Measurements from ENCODE around the gene CHID1. TPM values are rescaled to one million over a fixed set of nuclear protein-coding genes. Genes with fewer than 3 reads are reported as not detected.

Gene CHID1
- polyA plus RNA-seq, 1 experiment, result 95.5 TPM

DNA sequence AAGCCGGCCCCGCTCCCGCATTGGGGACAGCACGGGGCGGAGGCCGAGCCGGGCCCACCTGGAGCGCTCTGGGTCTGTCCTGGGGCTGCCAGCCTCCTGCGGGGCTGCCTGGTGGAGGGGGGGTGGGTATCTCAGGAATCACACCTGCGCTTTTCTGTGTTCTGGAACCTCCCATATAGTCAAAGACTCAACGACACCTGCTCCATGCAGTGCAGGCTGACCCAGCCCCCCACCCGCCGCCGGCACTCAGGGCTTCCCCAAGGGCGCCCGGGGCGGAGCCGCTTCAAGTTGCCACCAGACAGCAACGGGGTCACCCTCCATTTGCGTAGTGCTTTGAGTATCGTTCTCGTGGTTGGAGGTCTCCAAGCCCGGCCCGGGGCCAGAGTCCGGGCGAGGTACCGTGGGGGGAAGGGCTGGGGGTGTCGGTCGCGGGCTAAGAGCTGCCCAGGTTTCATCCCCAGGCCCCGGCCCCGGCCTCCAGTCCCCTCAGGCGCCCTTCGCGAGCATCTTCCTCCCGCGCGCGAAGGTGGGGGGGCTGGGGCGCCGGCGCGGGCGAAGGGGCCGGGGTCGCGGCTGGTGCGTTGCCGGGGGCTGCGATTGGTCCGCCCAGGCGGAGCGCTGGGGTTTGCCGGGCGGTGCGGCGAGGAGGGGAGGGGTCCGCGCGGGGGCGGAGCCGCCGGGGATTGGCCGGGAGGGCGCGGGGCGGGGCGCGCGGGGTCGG, 61.3 kb downstream of the CHID1 start:
- no peak for DNase-seq (ENCODE audit: low read depth, low spot score)
- ChIA-PET POLR2A (interaction anchor here (1.9 kb wide), 1 partner anchor 10 kb away, joined by 6 read pairs; no protein-coding TSS in a partner anchor), CTCF (interaction anchor here (1.4 kb wide), 1 partner anchor 11 kb away, joined by 4 read pairs; no protein-coding TSS in a partner anchor)
- H3K9me3 ChIP-seq (ENCODE audit: control insufficient read depth, insufficient read depth, low read length), result no peaks in the 10 kb centered on the region; the same call in 1 of the 2 replicates
- H3K27me3 ChIP-seq (ENCODE audit: control insufficient read depth, insufficient read depth, low read length), result no peaks in the 10 kb centered on the region
- H3K4me3 ChIP-seq (ENCODE audit: low read depth, low read length), result peak overlapping the region; percentile 54
- H3K27ac ChIP-seq (ENCODE audit: low read depth, low read length), result no peak overlapping the region
- TF ChIP-seq, protein P1, sequence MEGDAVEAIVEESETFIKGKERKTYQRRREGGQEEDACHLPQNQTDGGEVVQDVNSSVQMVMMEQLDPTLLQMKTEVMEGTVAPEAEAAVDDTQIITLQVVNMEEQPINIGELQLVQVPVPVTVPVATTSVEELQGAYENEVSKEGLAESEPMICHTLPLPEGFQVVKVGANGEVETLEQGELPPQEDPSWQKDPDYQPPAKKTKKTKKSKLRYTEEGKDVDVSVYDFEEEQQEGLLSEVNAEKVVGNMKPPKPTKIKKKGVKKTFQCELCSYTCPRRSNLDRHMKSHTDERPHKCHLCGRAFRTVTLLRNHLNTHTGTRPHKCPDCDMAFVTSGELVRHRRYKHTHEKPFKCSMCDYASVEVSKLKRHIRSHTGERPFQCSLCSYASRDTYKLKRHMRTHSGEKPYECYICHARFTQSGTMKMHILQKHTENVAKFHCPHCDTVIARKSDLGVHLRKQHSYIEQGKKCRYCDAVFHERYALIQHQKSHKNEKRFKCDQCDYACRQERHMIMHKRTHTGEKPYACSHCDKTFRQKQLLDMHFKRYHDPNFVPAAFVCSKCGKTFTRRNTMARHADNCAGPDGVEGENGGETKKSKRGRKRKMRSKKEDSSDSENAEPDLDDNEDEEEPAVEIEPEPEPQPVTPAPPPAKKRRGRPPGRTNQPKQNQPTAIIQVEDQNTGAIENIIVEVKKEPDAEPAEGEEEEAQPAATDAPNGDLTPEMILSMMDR (IDR thresholded peaks at IDR 0.05; ENCODE audit: low read depth, low read length), result no peak

DNA sequence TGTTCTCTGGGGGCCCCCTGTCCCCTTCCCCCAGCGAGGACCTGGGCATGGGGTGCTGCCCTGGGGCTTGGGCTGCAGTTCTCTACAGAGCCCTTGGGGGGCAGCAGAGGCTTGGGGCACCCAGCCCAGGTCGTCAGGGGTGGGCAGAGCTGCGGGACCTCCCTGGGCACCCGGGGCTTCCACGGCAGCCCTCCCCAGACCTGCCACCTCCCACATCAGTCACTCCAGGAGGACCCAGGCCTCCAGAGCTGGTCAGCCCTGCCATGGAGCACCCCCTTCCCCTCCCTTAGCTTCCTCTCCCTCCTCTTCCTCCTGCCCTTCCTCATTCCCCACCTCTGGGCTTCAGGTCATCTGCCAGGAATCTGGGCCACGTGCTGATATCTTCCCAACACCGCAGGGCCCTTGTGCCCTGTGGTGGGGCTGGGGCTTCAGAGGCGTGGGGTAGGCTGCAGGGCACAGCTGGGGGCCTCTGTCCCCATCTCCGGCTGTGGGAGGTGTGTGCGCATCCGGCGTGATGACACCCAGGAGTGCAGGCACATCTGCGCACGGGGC, 62.2 kb downstream of the CHID1 start:
- DNase-seq (ENCODE audit: low read depth, low spot score), result no peak

DNA sequence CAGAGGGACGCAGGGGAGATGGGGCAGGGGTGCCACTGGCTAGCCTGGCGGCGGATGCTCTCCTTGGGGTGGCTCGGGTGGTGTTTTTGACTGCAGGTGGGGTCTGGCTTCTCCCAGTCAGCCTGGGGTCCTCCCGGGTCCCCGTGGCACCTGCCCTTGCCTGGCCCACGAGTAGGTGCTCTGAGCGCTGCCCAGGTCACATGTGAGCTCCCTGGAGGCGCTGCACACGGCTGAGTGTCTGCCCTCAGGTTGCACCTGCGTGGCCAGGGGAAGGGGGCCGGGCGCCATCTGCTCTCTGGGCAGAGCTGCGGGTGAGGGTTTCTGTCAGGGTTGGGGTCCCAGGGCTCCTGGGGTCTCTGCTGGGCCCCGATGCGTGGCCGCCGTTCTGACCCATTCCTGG, 62.7 kb downstream of the CHID1 start:
- no peak for DNase-seq (ENCODE audit: low read depth, low spot score)
- Histone ChIP-seq H3K27ac (ENCODE audit: low read depth, low read length) (no peak overlapping the region), H3K4me3 (ENCODE audit: low read depth, low read length) (no peak overlapping the region), H3K27me3 (ENCODE audit: control insufficient read depth, insufficient read depth, low read length) (no peaks in the 10 kb centered on the region), H3K9me3 (ENCODE audit: control insufficient read depth, insufficient read depth, low read length) (no peaks in the 10 kb centered on the region; the same call in 1 of the 2 replicates)
- CTCF ChIA-PET, result interaction anchor here (1.4 to 1.5 kb wide), 3 partner anchors 10 to 12 kb away, joined by 3 to 4 read pairs (median 4); no protein-coding TSS in a partner anchor
- TF ChIP-seq, protein P1 (IDR thresholded peaks at IDR 0.05; ENCODE audit: low read depth, low read length), result no peak
- POLR2A ChIA-PET, result interaction anchor here (1.9 kb wide), 1 partner anchor 12 kb away, joined by 6 read pairs; no protein-coding TSS in a partner anchor

More for the DNA sequence above, 62.2 kb downstream of the CHID1 start:
- Histone ChIP-seq H3K27me3 (ENCODE audit: control insufficient read depth, insufficient read depth, low read length) (no peaks in the 10 kb centered on the region), H3K4me3 (ENCODE audit: low read depth, low read length) (no peak overlapping the region; the same call in 1 of the 2 replicates), H3K27ac (ENCODE audit: low read depth, low read length) (no peak overlapping the region), H3K9me3 (ENCODE audit: control insufficient read depth, insufficient read depth, low read length) (no peaks in the 10 kb centered on the region; the same call in 1 of the 2 replicates)
- ChIA-PET CTCF (interaction anchor here (0.6 to 1.5 kb wide), 4 partner anchors 10 to 127 kb away, joined by 3 to 4 read pairs (median 4); no protein-coding TSS in a partner anchor), POLR2A (interaction anchor here (1.9 kb wide), 1 partner anchor 11 kb away, joined by 6 read pairs; no protein-coding TSS in a partner anchor)
- TF ChIP-seq, protein P1 (IDR thresholded peaks at IDR 0.05; ENCODE audit: low read depth, low read length), result peak; percentile 82

DNA sequence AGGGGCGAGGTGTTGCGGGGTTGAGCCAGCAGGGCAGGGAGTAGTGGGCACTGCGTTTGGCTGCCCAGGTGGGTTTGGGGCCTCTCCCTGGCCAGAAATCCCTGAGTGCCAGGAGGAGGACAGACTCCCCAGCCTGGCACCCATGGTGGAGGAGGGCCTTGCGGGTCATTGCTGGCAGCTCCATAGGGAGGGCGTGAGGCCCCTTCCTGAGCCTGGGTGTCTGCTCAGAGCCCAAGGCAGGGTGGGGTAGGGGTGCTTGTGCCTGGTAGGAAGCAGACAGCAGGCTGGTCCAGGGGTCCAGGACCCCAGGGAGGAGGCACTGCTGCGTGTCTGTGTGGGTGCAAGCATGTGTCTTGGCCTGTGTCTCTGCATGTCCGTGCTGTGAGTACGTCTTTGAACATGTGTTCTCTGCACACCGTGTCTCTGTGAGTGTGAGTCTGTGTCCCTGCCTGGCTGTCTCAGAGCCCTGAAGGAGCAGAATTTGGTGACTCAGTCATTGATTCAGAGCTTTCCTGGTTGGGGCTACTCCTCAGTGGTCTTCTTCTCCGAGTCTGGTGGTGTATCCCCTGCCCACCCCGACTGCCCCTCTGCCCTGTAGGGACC, 64.0 kb downstream of the CHID1 start:
- ChIA-PET CTCF (interaction anchor here (1.2 kb wide), 1 partner anchor 15 kb away, joined by 8 read pairs; no protein-coding TSS in a partner anchor), POLR2A (interaction anchor here (0.8 to 1.6 kb wide), 4 partner anchors 13 to 27 kb away, joined by 4 to 6 read pairs (median 4); partner anchors contain the start of gene PNPLA2)
- TF ChIP-seq, protein P1 (IDR thresholded peaks at IDR 0.05; ENCODE audit: low read depth, low read length), result no peak
- Histone ChIP-seq H3K27ac (ENCODE audit: low read depth, low read length) (peak overlapping the region; percentile 97), H3K4me3 (ENCODE audit: low read depth, low read length) (no peak overlapping the region), H3K27me3 (ENCODE audit: control insufficient read depth, insufficient read depth, low read length) (no peaks in the 10 kb centered on the region), H3K9me3 (ENCODE audit: control insufficient read depth, insufficient read depth, low read length) (no peaks in the 10 kb centered on the region; the same call in 1 of the 2 replicates)
- DNase-seq (ENCODE audit: low read depth, low spot score), result no peak
